IMR-90 (cell line): ENCODE measurements around the gene TMEM9. TPM values are rescaled to one million over a fixed set of nuclear protein-coding genes. Genes with fewer than 3 reads are reported as not detected.
A peak's percentile ranks its signal among the peaks of the same experiment; 100 is the strongest.

Experiments
- ATAC-seq: fragments of 200-7000 bp; cut with Tn5 transposase; 2 replicates; pipeline ENCODE4 v1.9.1; 2020; ENCODE audit warnings: low read depth, mild to moderate bottlenecking, moderate library complexity
- BruUV-seq: library from RNA; stranded (reverse); fragments of 400-500 nt; replicated peaks from 2 replicates; lab custom pipeline; 2021; lab: Mats Ljungman, UMichigan
- CTCF ChIA-PET: fragments of 300-600 bp; formaldehyde crosslinking; extraction: SDS; loops from one replicate; lab custom pipeline; 2021; ENCODE audit warnings: antibody characterized with exemption; lab: Yijun Ruan, JAX
- POLR2A ChIA-PET: fragments of 300-600 bp; sonication (Branson Sonifier 250); formaldehyde crosslinking; loops from one replicate; lab custom pipeline; 2022; ENCODE audit warnings: antibody characterized with exemption; ENCODE audit not compliant: unreplicated experiment; lab: Charles Lee
- DNase-seq: peaks from one replicate; pipeline ENCODE4 v3.0.0; 2013
- H2AFZ ChIP-seq: replicated peaks from 2 replicates; pipeline ENCODE3; 2013; ENCODE audit warnings: low read length, mild to moderate bottlenecking; ENCODE audit not compliant: poor library complexity
- H2AK5ac ChIP-seq: 2 replicates; pipeline ENCODE4 v1.6.1; 2013; ENCODE audit warnings: low read depth, low read length, inconsistent platforms
- H2AK9ac ChIP-seq: replicated peaks from 2 replicates; pipeline ENCODE3; 2013; ENCODE audit warnings: mild to moderate bottlenecking, low read depth, low read length, moderate library complexity; ENCODE audit not compliant: poor library complexity
- H2BK120ac ChIP-seq: 2 replicates; pipeline ENCODE4 v1.6.1; 2013; ENCODE audit warnings: low read depth, low read length, inconsistent platforms
- H2BK15ac ChIP-seq: 3 replicates; pipeline ENCODE4 v1.6.1; 2013; ENCODE audit warnings: low read depth, low read length, inconsistent platforms
- H2BK20ac ChIP-seq: 2 replicates; pipeline ENCODE4 v1.6.1; 2013; ENCODE audit warnings: low read depth, mild to moderate bottlenecking, inconsistent platforms, low read length, moderate library complexity
- H2BK5ac ChIP-seq: 2 replicates; pipeline ENCODE4 v1.6.1; 2013; ENCODE audit warnings: mild to moderate bottlenecking, low read depth, low read length, inconsistent platforms; ENCODE audit not compliant: poor library complexity, severe bottlenecking
- H3K14ac ChIP-seq: replicated peaks from 2 replicates; pipeline ENCODE4 v1.6.1; 2013; ENCODE audit warnings: low read depth, low read length, inconsistent platforms
- H3K18ac ChIP-seq: 2 replicates; pipeline ENCODE4 v1.6.1; 2013; ENCODE audit warnings: low read depth, low read length, control low read depth
- H3K23ac ChIP-seq: 2 replicates; pipeline ENCODE4 v1.6.1; 2013; ENCODE audit warnings: low read depth, low read length, inconsistent platforms
- H3K27ac ChIP-seq: 2 replicates; pipeline ENCODE4 v1.5.1; 2013; ENCODE audit warnings: mild to moderate bottlenecking, control low read depth, low read length; ENCODE audit not compliant: insufficient read depth
- H3K27me3 ChIP-seq: 2 replicates; pipeline ENCODE4 v1.6.1; 2013; ENCODE audit warnings: low read length; ENCODE audit not compliant: control insufficient read depth, insufficient read depth
- H3K36me3 ChIP-seq: 2 replicates; pipeline ENCODE4 v1.6.1; 2013; ENCODE audit warnings: low read length, mixed read lengths; ENCODE audit not compliant: control insufficient read depth, insufficient read depth
- H3K4ac ChIP-seq: 2 replicates; pipeline ENCODE4 v1.6.1; 2013; ENCODE audit warnings: low read depth, low read length, inconsistent platforms
- H3K4me1 ChIP-seq: 2 replicates; pipeline ENCODE4 v1.6.1; 2013; ENCODE audit warnings: low read length, mixed read lengths; ENCODE audit not compliant: control insufficient read depth, insufficient read depth
- H3K4me2 ChIP-seq: 2 replicates; pipeline ENCODE4 v1.6.1; 2013; ENCODE audit warnings: low read depth, mild to moderate bottlenecking, control low read depth, low read length, moderate library complexity
- H3K4me3 ChIP-seq: 2 replicates; pipeline ENCODE4 v1.5.1; 2013; ENCODE audit warnings: low read depth, mild to moderate bottlenecking, control low read depth, low read length, moderate library complexity; ENCODE audit not compliant: insufficient read depth
- H3K56ac ChIP-seq: 2 replicates; pipeline ENCODE4 v1.6.1; 2013; ENCODE audit warnings: low read length, inconsistent platforms; ENCODE audit not compliant: insufficient read depth; ENCODE audit errors: extremely low read depth
- H3K79me1 ChIP-seq, 2 experiments: 2 replicates each; pipeline ENCODE4 v1.6.1; 2013; ENCODE audit warnings: low read length in 2 of 2, inconsistent platforms in 1 of 2, low read depth in 1 of 2
- H3K9ac ChIP-seq: 2 replicates; pipeline ENCODE4 v1.6.1; 2013; ENCODE audit warnings: low read depth, low read length, control low read depth
- H3K9me1 ChIP-seq: 2 replicates; pipeline ENCODE4 v1.6.1; 2013; ENCODE audit warnings: low read length, inconsistent platforms; ENCODE audit not compliant: insufficient read depth
- H3K9me3 ChIP-seq: 2 replicates; pipeline ENCODE4 v1.6.1; 2013; ENCODE audit warnings: low read length; ENCODE audit not compliant: control insufficient read depth, insufficient read depth
- H4K20me1 ChIP-seq: 2 replicates; pipeline ENCODE4 v1.6.1; 2013; ENCODE audit warnings: low read length, inconsistent platforms; ENCODE audit not compliant: insufficient read depth
- H4K5ac ChIP-seq: 2 replicates; pipeline ENCODE4 v1.6.1; 2013; ENCODE audit warnings: mild to moderate bottlenecking, low read depth, low read length, control low read depth
- H4K8ac ChIP-seq, 2 experiments: 2 replicates each; pipeline ENCODE4 v1.6.1; 2013; ENCODE audit warnings: low read depth in 2 of 2, low read length in 2 of 2, control low read depth in 1 of 2, inconsistent platforms in 1 of 2
- H4K91ac ChIP-seq: 2 replicates; pipeline ENCODE4 v1.6.1; 2013; ENCODE audit warnings: low read depth, low read length, inconsistent platforms; ENCODE audit not compliant: insufficient read depth
- BHLHE40 ChIP-seq: fragments of 150-350 bp; IDR thresholded peaks from 2 replicates; pipeline ENCODE4 v1.6.1; 2016; ENCODE audit warnings: mild to moderate bottlenecking, low read depth, low read length
- CEBPB ChIP-seq: IDR thresholded peaks from 2 replicates; pipeline ENCODE4 v1.6.1; 2012; ENCODE audit warnings: low read depth, low read length, improper control_type of control experiment
- CHD1 ChIP-seq: IDR thresholded peaks from 2 replicates; pipeline ENCODE4 v1.6.1; 2012; ENCODE audit warnings: low read depth, low read length, improper control_type of control experiment
- CTCF ChIP-seq: conservative IDR thresholded peaks from 2 replicates; pipeline ENCODE4 v1.5.1; 2012; ENCODE audit warnings: mild to moderate bottlenecking, low read depth, low read length, improper control_type of control experiment
- ELK1 ChIP-seq: fragments of 150-350 bp; IDR thresholded peaks from 2 replicates; pipeline ENCODE4 v1.6.1; 2016; ENCODE audit warnings: low read depth, mild to moderate bottlenecking, low read length, moderate library complexity, borderline replicate concordance
- FOS ChIP-seq: fragments of 150-350 bp; IDR thresholded peaks from 2 replicates; pipeline ENCODE4 v1.6.1; 2016; ENCODE audit warnings: low read depth, low read length
- MAFK ChIP-seq: IDR thresholded peaks from 2 replicates; pipeline ENCODE4 v1.6.1; 2012; ENCODE audit warnings: low read depth, low read length, improper control_type of control experiment
- MAZ ChIP-seq: IDR thresholded peaks from 2 replicates; pipeline ENCODE4 v1.6.1; 2012; ENCODE audit warnings: low read depth, mild to moderate bottlenecking, low read length, improper control_type of control experiment, moderate library complexity, borderline replicate concordance
- MXI1 ChIP-seq: IDR thresholded peaks from 2 replicates; pipeline ENCODE4 v1.6.1; 2012; ENCODE audit warnings: low read depth, mild to moderate bottlenecking, low read length, moderate library complexity, borderline replicate concordance
- NFE2L2 ChIP-seq: fragments of 150-350 bp; IDR thresholded peaks from 2 replicates; pipeline ENCODE4 v1.6.1; 2016; ENCODE audit warnings: low read depth, mild to moderate bottlenecking, low read length
- POLR2A ChIP-seq: IDR thresholded peaks from 2 replicates; pipeline ENCODE4 v1.6.1; 2012; ENCODE audit warnings: mild to moderate bottlenecking, low read depth, low read length
- RAD21 ChIP-seq: IDR thresholded peaks from 2 replicates; pipeline ENCODE4 v1.6.1; 2012; ENCODE audit warnings: low read length, improper control_type of control experiment
- RCOR1 ChIP-seq: IDR thresholded peaks from 2 replicates; pipeline ENCODE4 v1.6.1; 2012; ENCODE audit warnings: mild to moderate bottlenecking, low read length, improper control_type of control experiment; ENCODE audit not compliant: insufficient replicate concordance
- RFX5 ChIP-seq: IDR thresholded peaks from 2 replicates; pipeline ENCODE4 v1.8.0; 2012; ENCODE audit warnings: low read depth, mild to moderate bottlenecking, low read length, moderate library complexity
- SMC3 ChIP-seq: fragments of 150-350 bp; IDR thresholded peaks from 2 replicates; pipeline ENCODE4 v1.6.1; 2016; ENCODE audit warnings: low read depth, mild to moderate bottlenecking, antibody characterized with exemption, low read length, moderate library complexity
- USF2 ChIP-seq: fragments of 150-350 bp; IDR thresholded peaks from 2 replicates; pipeline ENCODE4 v1.6.1; 2017; ENCODE audit warnings: mild to moderate bottlenecking, antibody characterized with exemption, low read length, low read depth
- WGBS, 2 experiments: methylation state at CpG; one replicate each; pipeline versions ENCODE4 v1.1.5 to v1.1.7; 2013; ENCODE audit warnings: missing lambda C conversion rate in 2 of 2; ENCODE audit not compliant: insufficient read length in 1 of 2; ENCODE audit errors: extremely low coverage in 2 of 2; 5-methylcytosine and 5-hydroxymethylcytosine counted together
- dilution Hi-C: fragments of 300-500 bp; cut with HindIII; formaldehyde crosslinking; loops from one replicate; pipeline ENCODE4 v1.14.3; 2018; ENCODE audit warnings: low sequenced_read_pairs; ENCODE audit not compliant: unreplicated experiment
- in situ Hi-C: fragments of 300-500 bp; cut with MboI; formaldehyde crosslinking; loops from 3 replicates; pipeline ENCODE4 v1.14.3; 2019; ENCODE audit warnings: low sequenced_read_pairs, inconsistent platforms, mixed read lengths
- intact Hi-C: fragments of 100-400 bp; cut with micrococcal nuclease; formaldehyde crosslinking; loops from 2 replicates; pipeline ENCODE4 v1.10.0; 2022
- polyA plus RNA-seq, 3 experiments: library from polyadenylated mRNA; depleted of rRNA; stranded (reverse); fragments of >200 nt; gene quantifications; 2 replicates each; pipeline ENCODE4 v1.2.3, GENCODE V29; 2012; ENCODE audit warnings: low replicate concordance in 1 of 3
- total RNA-seq: library from RNA; depleted of rRNA; stranded (reverse); fragments of >200 nt; gene quantifications from 2 replicates; pipeline ENCODE4 v1.2.3, GENCODE V29; 2012

The TMEM9 gene
- total and polyA plus RNA-seq, 2 of the 4 experiments (the other 2 are of a cell fraction): 76.7 to 107 TPM

GRCh38 chr1:201138311-201138840, 15.9 kb downstream of the TMEM9 start:
- H3K79me1 ChIP-seq: peaks cover 0 to 18% of the 10 kb centered on the region in 2 experiments; a peak in 2 of 4 replicates
- H3K4me2 ChIP-seq: no peak overlapping the region
- no peak overlapping the region for H3K4me3 ChIP-seq
- no peaks in the 10 kb centered on the region for H3K27me3 ChIP-seq
- TF ChIP-seq RAD21 (no peak), USF2 (no peak), CEBPB (no peak), RFX5 (no peak), MAZ (no peak), MXI1 (no peak), RCOR1 (no peak), POLR2A (no peak), SMC3 (no peak), FOS (no peak), NFE2L2 (no peak), ELK1 (no peak), MAFK (no peak), CHD1 (no peak), CTCF (no peak), BHLHE40 (no peak)
- no peak overlapping the region for H4K8ac ChIP-seq
- H4K5ac ChIP-seq: no peak overlapping the region
- intact Hi-C loops (no loop called here), in situ Hi-C loops (no loop called here), dilution Hi-C loops (no loop called here)
- POLR2A ChIA-PET: no interaction called here
- H3K36me3 ChIP-seq: peaks cover 54% of the 10 kb centered on the region
- no peak overlapping the region for H3K4ac ChIP-seq
- H3K23ac ChIP-seq: no peak overlapping the region
- H3K9ac ChIP-seq: no peak overlapping the region
- no peak overlapping the region for H2BK120ac ChIP-seq
- H3K18ac ChIP-seq: no peak overlapping the region
- no CpG with 5 or more reads among the region's 6 CpGs for WGBS, 2 experiments
- H3K4me1 ChIP-seq: peaks cover 13% of the 10 kb centered on the region
- no peak overlapping the region for H2AK5ac ChIP-seq
- ATAC-seq (no peak), DNase-seq (no peak)
- H2AFZ ChIP-seq: no peak overlapping the region
- no peak overlapping the region for H3K14ac ChIP-seq
- H3K9me3 ChIP-seq: no peaks in the 10 kb centered on the region
- CTCF ChIA-PET: no interaction called here
- no peak overlapping the region for H2BK5ac ChIP-seq
- H2AK9ac ChIP-seq: peak overlapping the region; percentile 75
- peaks cover 30% of the 10 kb centered on the region for H4K20me1 ChIP-seq
- H3K9me1 ChIP-seq: peaks cover 22% of the 10 kb centered on the region
- no peak overlapping the region for H2BK20ac ChIP-seq
- H3K56ac ChIP-seq: no peak overlapping the region
- no TSS peak for BruUV-seq
- no peak overlapping the region; the same call in 1 of the 2 replicates for H4K91ac ChIP-seq
- H2BK15ac ChIP-seq: no peak overlapping the region
- H3K27ac ChIP-seq: no peak overlapping the region
